ENCODE data around the gene TOP2A.
"Not testable (repeated sequence)": the region's sequence is repeated elsewhere in the genome, so short reads cannot be mapped to it uniquely, and the experiment has no call there.

Gene TOP2A

GRCh38 chr17:40425741-40426140 is 8.0 kb upstream of the TOP2A start:
- DNase-seq, result no peak

GRCh38 chr17:40422990-40423633 is 5.4 kb upstream of the TOP2A start:
- no peak for DNase-seq

GRCh38 chr17:40419559-40420331 is 2.0 kb upstream of the TOP2A start:
- DNase-seq, result no peak

- DNase-seq, result no peak
Measured at GRCh38 chr17:40418428-40418706, 671 bp upstream of the TOP2A start.

- DNase-seq, result no peak
Measured at GRCh38 chr17:40417258-40417608, 463 bp downstream of the TOP2A start.

GRCh38 chr17:40416671-40417070 is 1.0 kb downstream of the TOP2A start:
- no peak for DNase-seq

- no peak for DNase-seq
Measured at GRCh38 chr17:40415390-40415789, 2.3 kb downstream of the TOP2A start.

- not testable (repeated sequence) for DNase-seq
Measured at GRCh38 chr17:40414312-40414711, 3.4 kb downstream of the TOP2A start.

- no peak for DNase-seq
Measured at GRCh38 chr17:40412880-40413279, 4.8 kb downstream of the TOP2A start.

GRCh38 chr17:40411821-40412220 is 5.9 kb downstream of the TOP2A start:
- DNase-seq, result no peak

GRCh38 chr17:40410082-40410481 is 7.6 kb downstream of the TOP2A start:
- DNase-seq, result no peak

GRCh38 chr17:40409540-40409939 is 8.2 kb downstream of the TOP2A start:
- DNase-seq, result not testable (repeated sequence)

- DNase-seq, result no peak
Measured at GRCh38 chr17:40407460-40407859, 10.2 kb downstream of the TOP2A start.

GRCh38 chr17:40404003-40404402 is 13.7 kb downstream of the TOP2A start:
- DNase-seq, result no peak

- DNase-seq, result no peak
Measured at GRCh38 chr17:40402668-40403067, 15.0 kb downstream of the TOP2A start.

- no peak for DNase-seq
Measured at GRCh38 chr17:40399185-40399584, 18.5 kb downstream of the TOP2A start.

GRCh38 chr17:40386555-40386954 is 31.1 kb downstream of the TOP2A start:
- DNase-seq, result not testable (repeated sequence)

- DNase-seq, result no peak
Measured at GRCh38 chr17:40382251-40382650, 35.4 kb downstream of the TOP2A start.

- DNase-seq, result no peak
Measured at GRCh38 chr17:40378966-40379365, 38.7 kb downstream of the TOP2A start.

GRCh38 chr17:40377832-40378231 is 39.9 kb downstream of the TOP2A start:
- no peak for DNase-seq

GRCh38 chr17:40376541-40376940 is 41.2 kb downstream of the TOP2A start:
- DNase-seq, result not testable (repeated sequence)

GRCh38 chr17:40375786-40376185 is 41.9 kb downstream of the TOP2A start:
- DNase-seq, result not testable (repeated sequence)

GRCh38 chr17:40374821-40375498 is 42.7 kb downstream of the TOP2A start:
- DNase-seq, result no peak

- no peak for DNase-seq
Measured at GRCh38 chr17:40373999-40374398, 43.7 kb downstream of the TOP2A start.
